GM12878 (cell line): Measurements from ENCODE around the gene TTLL12. TPM values are rescaled to one million over a fixed set of nuclear protein-coding genes. Genes with fewer than 3 reads are reported as not detected.

Experiments
- ASH2L ChIP-seq: fragments of 300-600, 200-600 bp; sonication (generic); IDR thresholded peaks from 2 replicates; pipeline ENCODE4 v1.6.1; 2017; ENCODE audit warnings: low read depth, mild to moderate bottlenecking, borderline replicate concordance
- ATF2 ChIP-seq: IDR thresholded peaks from 2 replicates; pipeline ENCODE4 v1.6.1; 2012; ENCODE audit warnings: low read length, inconsistent platforms
- ATF7 ChIP-seq: fragments of 450-650 bp; IDR thresholded peaks from 2 replicates; pipeline ENCODE4 v1.6.1; 2016; ENCODE audit warnings: low read depth, mild to moderate bottlenecking
- E2F8 ChIP-seq: fragments of 450-650 bp; IDR thresholded peaks from 2 replicates; pipeline ENCODE4 v1.6.1; 2018; ENCODE audit warnings: mild to moderate bottlenecking, low read depth, moderate library complexity; ENCODE audit not compliant: partially characterized antibody
- HDGF ChIP-seq: fragments of 450-650 bp; IDR thresholded peaks from 2 replicates; pipeline ENCODE4 v1.6.1; 2016; ENCODE audit warnings: antibody characterized with exemption
- IRF3 ChIP-seq: fragments of 450-650 bp; IDR thresholded peaks from 2 replicates; pipeline ENCODE4 v1.6.1; 2014; ENCODE audit warnings: mild to moderate bottlenecking
- IRF5 ChIP-seq: fragments of 450-650 bp; IDR thresholded peaks from 2 replicates; pipeline ENCODE4 v1.6.1; 2017; ENCODE audit warnings: borderline replicate concordance
- JUND ChIP-seq: IDR thresholded peaks from 2 replicates; pipeline ENCODE4 v1.6.1; 2012; ENCODE audit warnings: low read depth, mild to moderate bottlenecking, low read length, improper control_type of control experiment, moderate library complexity
- PAX8 ChIP-seq: fragments of 450-650 bp; IDR thresholded peaks from 2 replicates; pipeline ENCODE4 v1.6.1; 2017; ENCODE audit warnings: mild to moderate bottlenecking, moderate library complexity
- PKNOX1 ChIP-seq: fragments of 450-650 bp; IDR thresholded peaks from 2 replicates; pipeline ENCODE4 v1.6.1; 2016; ENCODE audit warnings: mild to moderate bottlenecking
- POLR2AphosphoS5 ChIP-seq: IDR thresholded peaks from 2 replicates; pipeline ENCODE4 v1.6.1; 2011; ENCODE audit warnings: mild to moderate bottlenecking, low read length, inconsistent platforms
- REST ChIP-seq: IDR thresholded peaks from 2 replicates; pipeline ENCODE4 v1.6.1; 2012; ENCODE audit warnings: mild to moderate bottlenecking, low read depth, low read length
- SREBF1 ChIP-seq: IDR thresholded peaks from 2 replicates; pipeline ENCODE4 v1.6.1; 2012; ENCODE audit warnings: mild to moderate bottlenecking, low read length
- SREBF2 ChIP-seq: IDR thresholded peaks from 2 replicates; pipeline ENCODE4 v1.6.1; 2012; ENCODE audit warnings: mild to moderate bottlenecking, low read length
- USF1 ChIP-seq: IDR thresholded peaks from 2 replicates; pipeline ENCODE4 v1.6.1; 2011; ENCODE audit warnings: borderline replicate concordance, low read depth, mild to moderate bottlenecking, moderate library complexity, mixed read lengths, low read length; ENCODE audit not compliant: insufficient read depth; ENCODE audit errors: extremely low read length
- ZNF384 ChIP-seq: IDR thresholded peaks from 2 replicates; pipeline ENCODE4 v1.6.1; 2012; ENCODE audit warnings: low read depth, mild to moderate bottlenecking, low read length, improper control_type of control experiment, borderline replicate concordance
- polyA plus RNA-seq, 11 experiments: library from polyadenylated mRNA; depleted of rRNA in 4 of 11; unstranded in 6 of 11; stranded (reverse) in 5 of 11; fragments of >200 nt; fragmentation: Nextera tagmentation in 4 of 11; fragmentation: Illumina TruSeq in 1 of 11; extraction: Ambion mirVana in 4 of 11; extraction: Trizol in 1 of 11; gene quantifications; 1 replicate in 1 of 11; 2 replicates in 10 of 11; pipeline versions ENCODE4 v1.2.1 to v1.2.3, GENCODE V29; 2011 to 2016; ENCODE audit warnings: inconsistent platforms in 2 of 11, missing spikeins in 2 of 11, low read depth in 1 of 11
- total RNA-seq, 4 experiments: library from RNA; depleted of rRNA in 3 of 4; stranded (reverse); fragments of >200 nt in 3 of 4; fragmentation: Illumina TruSeq in 1 of 4; extraction: Trizol in 1 of 4; gene quantifications; 2 replicates each; pipeline versions ENCODE4 v1.2.1 to v1.2.3, GENCODE V29; 2013 to 2021

The TTLL12 gene
- total and polyA plus RNA-seq, 10 of the 15 experiments (the other 5 are each of a cell fraction or from before 2014, with no cell fraction given): 1.00 to 89.8 (median 38.5) TPM

GRCh38 chr22:43187171-43188099 is 501 bp upstream of the TTLL12 start (continued):
- TF ChIP-seq SREBF2 (no peak), PKNOX1 (peak; percentile 54; the same call in 1 of the 2 replicates), IRF3 (peak; percentile 56; the same call in 1 of the 2 replicates), PAX8 (no peak), POLR2AphosphoS5 (peak; percentile 92), IRF5 (no peak), ZNF384 (no peak), E2F8 (peak; percentile 50), USF1 (peak; percentile 2), HDGF (no peak), ATF2 (no peak), SREBF1 (no peak), ATF7 (0 out of 2 replicates have a peak, but pooled peaks have one; percentile 48), ASH2L (no peak), JUND (no peak), REST (no peak)
